ENCODE results near the gene FSD1L.

The FSD1L gene

DNA sequence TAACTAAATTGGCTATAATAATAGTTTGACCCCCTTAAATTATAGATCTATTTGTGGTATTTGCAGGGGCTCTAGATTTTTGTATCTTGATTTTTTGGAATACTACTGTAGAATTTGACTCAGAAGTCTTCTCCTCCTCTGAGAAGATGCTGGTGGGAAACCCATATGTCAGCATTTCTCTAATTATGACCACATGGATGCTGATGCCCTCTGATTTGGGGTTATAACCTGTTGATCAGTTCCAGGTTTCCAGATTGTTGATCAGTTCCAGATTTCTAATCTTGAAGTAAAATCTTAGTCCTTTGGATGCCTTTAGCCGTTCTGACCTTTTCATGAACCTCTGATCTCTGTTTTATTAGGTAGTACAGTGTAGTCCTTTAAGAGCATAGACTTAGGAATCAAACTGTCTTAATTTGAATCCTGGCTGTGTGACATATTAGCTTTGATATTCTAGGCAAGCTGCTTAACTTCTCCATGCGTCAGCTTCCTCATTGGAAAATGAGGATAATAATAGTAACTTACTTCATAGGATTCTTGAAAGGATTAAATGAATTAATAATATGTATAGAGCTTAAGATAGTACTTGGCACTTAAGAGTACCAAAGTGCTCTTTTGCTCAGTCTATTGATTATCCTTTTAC, 8.1 kb downstream of the FSD1L start:
- Histone ChIP-seq H3K27ac (ENCODE audit: low read depth, low read length) (no peak overlapping the region), H3K79me2 (ENCODE audit: control insufficient read depth, insufficient read depth, low read length, unreplicated experiment) (peaks cover 92% of the 10 kb centered on the region), H3K4me3 (ENCODE audit: low read depth, low read length) (no peak overlapping the region), H3K36me3 (ENCODE audit: insufficient read depth, low read length) (peaks cover 18% of the 10 kb centered on the region), H2AFZ (ENCODE audit: low read length, unreplicated experiment) (no peak overlapping the region), H3K27me3 (ENCODE audit: insufficient read depth, low read length) (no peaks in the 10 kb centered on the region), H3K4me1 (ENCODE audit: control insufficient read depth, insufficient read depth, low read length, unreplicated experiment) (no peaks in the 10 kb centered on the region)

DNA sequence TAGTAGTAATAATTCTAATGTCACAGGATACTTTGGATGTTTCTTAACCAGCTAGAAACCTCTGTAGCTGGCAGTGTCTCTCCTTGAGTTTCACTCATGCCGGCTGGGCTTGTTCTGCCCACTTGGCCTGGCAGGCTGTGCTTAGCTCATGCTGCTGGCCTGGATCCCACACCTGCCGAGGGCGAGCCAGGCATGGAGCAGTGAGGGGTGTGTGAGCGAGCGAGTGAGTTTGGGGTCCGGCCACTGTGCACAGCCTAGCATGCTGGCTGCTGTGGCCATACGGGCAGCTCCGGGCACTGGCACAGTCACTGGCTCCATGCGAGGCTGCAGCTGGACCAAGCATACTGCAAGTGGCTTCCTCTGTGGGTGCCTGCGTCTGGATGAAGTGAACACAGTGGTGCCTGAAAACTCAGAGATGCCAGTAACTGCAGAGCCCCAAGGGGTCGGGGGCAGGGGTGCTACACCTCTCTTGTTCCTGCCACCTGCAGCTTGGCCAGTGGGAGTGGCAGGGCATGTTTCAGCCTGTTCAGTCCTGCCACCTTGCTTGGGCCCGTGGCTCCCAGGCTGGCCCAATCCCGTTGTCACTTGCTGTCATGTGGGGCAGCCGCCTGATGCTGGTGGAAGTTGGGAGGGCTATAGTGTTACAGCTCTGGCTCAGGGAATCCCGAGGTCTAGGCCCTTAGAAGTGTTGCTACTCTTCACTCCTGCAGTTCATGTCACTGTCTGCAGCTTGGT, 9.9 kb downstream of the FSD1L start:
- H3K27me3 ChIP-seq (ENCODE audit: insufficient read depth, low read length) = no peaks in the 10 kb centered on the region
- no peaks in the 10 kb centered on the region for H3K4me1 ChIP-seq (ENCODE audit: control insufficient read depth, insufficient read depth, low read length, unreplicated experiment)
- H3K79me2 ChIP-seq (ENCODE audit: control insufficient read depth, insufficient read depth, low read length, unreplicated experiment) = peaks cover 86% of the 10 kb centered on the region
- peaks cover 18% of the 10 kb centered on the region for H3K36me3 ChIP-seq (ENCODE audit: insufficient read depth, low read length)
- no peak overlapping the region for H2AFZ ChIP-seq (ENCODE audit: low read length, unreplicated experiment)
- no peak overlapping the region for H3K27ac ChIP-seq (ENCODE audit: low read depth, low read length)
- no peak overlapping the region for H3K4me3 ChIP-seq (ENCODE audit: low read depth, low read length)

DNA sequence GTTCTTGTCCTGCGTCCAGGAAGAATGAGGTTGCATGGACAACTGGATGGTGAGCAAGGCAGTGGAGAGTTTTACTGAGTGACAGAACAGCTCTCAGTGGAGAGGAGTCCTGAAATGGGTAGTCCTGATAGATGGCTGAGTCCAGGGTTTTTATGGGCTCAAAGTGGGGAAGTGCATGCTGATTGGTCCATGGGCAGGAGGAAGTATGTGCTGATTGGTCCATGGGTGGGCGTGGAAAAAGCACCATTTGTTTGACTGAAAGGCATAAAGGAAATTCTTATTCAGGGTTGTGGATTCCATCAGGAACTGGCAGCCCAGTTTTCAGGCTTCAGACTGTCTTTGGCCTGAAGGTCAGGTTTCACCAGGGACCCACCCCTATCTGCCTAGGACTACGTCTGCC, 10.6 kb downstream of the FSD1L start:
- Histone ChIP-seq H3K27ac (ENCODE audit: low read depth, low read length) (no peak overlapping the region), H3K27me3 (ENCODE audit: insufficient read depth, low read length) (no peaks in the 10 kb centered on the region), H3K36me3 (ENCODE audit: insufficient read depth, low read length) (peaks cover 18% of the 10 kb centered on the region), H2AFZ (ENCODE audit: low read length, unreplicated experiment) (no peak overlapping the region), H3K79me2 (ENCODE audit: control insufficient read depth, insufficient read depth, low read length, unreplicated experiment) (peaks cover 82% of the 10 kb centered on the region), H3K4me3 (ENCODE audit: low read depth, low read length) (no peak overlapping the region), H3K4me1 (ENCODE audit: control insufficient read depth, insufficient read depth, low read length, unreplicated experiment) (no peaks in the 10 kb centered on the region)

DNA sequence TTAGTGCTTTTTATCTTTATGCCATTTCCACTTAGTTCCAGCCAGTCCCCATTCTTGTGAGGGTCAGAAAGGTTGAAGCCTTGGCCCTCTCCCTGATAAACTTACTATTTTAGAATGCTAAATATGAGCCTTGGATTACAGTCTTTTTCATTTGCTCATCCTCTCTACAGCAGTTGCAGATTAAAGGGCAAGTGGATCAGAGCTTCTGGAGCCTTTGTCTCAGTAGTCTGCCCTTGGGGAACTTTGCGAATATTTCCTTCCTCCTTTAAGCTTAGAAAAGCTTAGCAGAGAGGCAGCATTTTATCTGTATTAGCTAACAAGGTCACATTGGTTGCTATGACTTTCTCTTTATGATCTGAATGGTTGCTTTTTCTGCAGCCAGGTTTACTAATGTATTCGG, 11.5 kb downstream of the FSD1L start:
- H3K27me3 ChIP-seq (ENCODE audit: insufficient read depth, low read length) = no peaks in the 10 kb centered on the region
- H3K4me3 ChIP-seq (ENCODE audit: low read depth, low read length) = no peak overlapping the region
- H2AFZ ChIP-seq (ENCODE audit: low read length, unreplicated experiment) = no peak overlapping the region
- peaks cover 25% of the 10 kb centered on the region for H3K36me3 ChIP-seq (ENCODE audit: insufficient read depth, low read length)
- H3K79me2 ChIP-seq (ENCODE audit: control insufficient read depth, insufficient read depth, low read length, unreplicated experiment) = peaks cover 74% of the 10 kb centered on the region
- no peaks in the 10 kb centered on the region for H3K4me1 ChIP-seq (ENCODE audit: control insufficient read depth, insufficient read depth, low read length, unreplicated experiment)
- H3K27ac ChIP-seq (ENCODE audit: low read depth, low read length) = no peak overlapping the region

DNA sequence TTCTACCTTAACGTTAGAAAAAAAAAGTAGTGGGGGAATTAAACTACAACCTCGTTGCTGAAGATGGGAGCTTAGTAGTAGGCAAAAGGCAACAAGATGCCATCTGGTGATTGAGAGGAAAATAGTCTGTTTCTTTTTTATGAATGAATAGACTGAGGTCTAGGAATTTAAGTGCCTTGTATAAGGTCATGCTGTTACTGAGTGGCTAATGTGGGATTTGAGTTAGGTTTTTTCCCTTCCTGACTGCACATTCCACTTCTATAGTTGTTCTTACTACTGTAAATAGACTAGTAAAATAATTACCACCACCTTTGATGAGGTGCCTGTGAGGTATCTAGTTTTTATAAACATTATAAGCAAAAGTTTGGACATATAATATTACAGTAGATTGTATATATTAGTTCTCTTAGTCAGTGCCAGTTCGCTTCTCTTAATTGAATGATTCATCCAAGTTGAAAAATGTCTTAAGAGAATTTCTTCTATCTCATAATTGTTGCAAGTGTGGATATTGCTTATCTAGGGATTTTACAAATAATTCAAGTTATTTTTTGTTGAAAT, 19.1 kb downstream of the FSD1L start:
- Histone ChIP-seq H3K4me1 (ENCODE audit: control insufficient read depth, insufficient read depth, low read length, unreplicated experiment) (no peaks in the 10 kb centered on the region), H3K27me3 (ENCODE audit: insufficient read depth, low read length) (no peaks in the 10 kb centered on the region), H3K79me2 (ENCODE audit: control insufficient read depth, insufficient read depth, low read length, unreplicated experiment) (peaks cover 2% of the 10 kb centered on the region), H3K4me3 (ENCODE audit: low read depth, low read length) (no peak overlapping the region), H2AFZ (ENCODE audit: low read length, unreplicated experiment) (no peak overlapping the region), H3K27ac (ENCODE audit: low read depth, low read length) (no peak overlapping the region), H3K36me3 (ENCODE audit: insufficient read depth, low read length) (peaks cover 47% of the 10 kb centered on the region)

DNA sequence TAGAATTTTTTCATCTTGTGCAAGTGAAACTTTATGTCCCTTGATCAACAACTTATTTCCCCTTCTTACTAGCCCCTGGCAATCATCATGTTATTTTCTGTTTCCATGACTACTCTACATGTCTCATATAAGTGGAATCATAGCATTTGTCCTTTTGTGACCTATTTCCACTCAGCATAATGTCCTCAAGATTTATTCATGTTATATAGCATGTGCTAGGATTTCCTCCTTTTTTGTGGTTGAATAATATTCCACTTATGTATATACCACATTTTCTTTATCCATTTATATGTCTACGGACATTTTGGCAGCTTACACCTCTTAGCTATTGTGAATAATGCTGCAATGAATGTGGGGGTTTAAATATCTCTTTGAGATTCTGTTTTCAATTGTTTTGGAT, 21.0 kb downstream of the FSD1L start:
- H3K4me1 ChIP-seq (ENCODE audit: control insufficient read depth, insufficient read depth, low read length, unreplicated experiment) = no peaks in the 10 kb centered on the region
- peaks cover 45% of the 10 kb centered on the region for H3K36me3 ChIP-seq (ENCODE audit: insufficient read depth, low read length)
- no peak overlapping the region for H2AFZ ChIP-seq (ENCODE audit: low read length, unreplicated experiment)
- no peaks in the 10 kb centered on the region for H3K27me3 ChIP-seq (ENCODE audit: insufficient read depth, low read length)
- H3K27ac ChIP-seq (ENCODE audit: low read depth, low read length) = no peak overlapping the region
- H3K79me2 ChIP-seq (ENCODE audit: control insufficient read depth, insufficient read depth, low read length, unreplicated experiment) = no peaks in the 10 kb centered on the region
- H3K4me3 ChIP-seq (ENCODE audit: low read depth, low read length) = no peak overlapping the region

DNA sequence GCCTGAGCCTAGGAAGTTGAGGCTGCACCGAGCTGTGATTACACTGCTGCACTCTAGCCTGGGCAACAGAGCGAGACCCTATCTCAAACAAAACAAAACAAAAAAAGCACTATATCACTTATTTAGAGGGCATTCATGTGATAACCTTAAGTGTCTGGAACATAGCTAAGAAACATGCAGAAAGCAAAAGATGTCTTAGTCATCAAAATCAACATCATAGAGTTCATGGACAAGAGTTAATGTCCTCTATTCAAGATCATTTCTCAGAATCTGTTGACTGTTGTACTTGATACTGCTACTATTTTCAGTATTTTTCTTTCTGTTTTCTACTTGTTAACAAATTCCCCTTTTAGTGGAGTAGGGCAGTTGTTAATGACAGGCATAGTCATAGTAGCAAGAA, 25.4 kb downstream of the FSD1L start:
- no peak overlapping the region for H2AFZ ChIP-seq (ENCODE audit: low read length, unreplicated experiment)
- H3K27ac ChIP-seq (ENCODE audit: low read depth, low read length) = no peak overlapping the region
- no peaks in the 10 kb centered on the region for H3K4me1 ChIP-seq (ENCODE audit: control insufficient read depth, insufficient read depth, low read length, unreplicated experiment)
- peaks cover 14% of the 10 kb centered on the region for H3K36me3 ChIP-seq (ENCODE audit: insufficient read depth, low read length)
- H3K27me3 ChIP-seq (ENCODE audit: insufficient read depth, low read length) = no peaks in the 10 kb centered on the region
- H3K4me3 ChIP-seq (ENCODE audit: low read depth, low read length) = no peak overlapping the region
- H3K79me2 ChIP-seq (ENCODE audit: control insufficient read depth, insufficient read depth, low read length, unreplicated experiment) = no peaks in the 10 kb centered on the region

DNA sequence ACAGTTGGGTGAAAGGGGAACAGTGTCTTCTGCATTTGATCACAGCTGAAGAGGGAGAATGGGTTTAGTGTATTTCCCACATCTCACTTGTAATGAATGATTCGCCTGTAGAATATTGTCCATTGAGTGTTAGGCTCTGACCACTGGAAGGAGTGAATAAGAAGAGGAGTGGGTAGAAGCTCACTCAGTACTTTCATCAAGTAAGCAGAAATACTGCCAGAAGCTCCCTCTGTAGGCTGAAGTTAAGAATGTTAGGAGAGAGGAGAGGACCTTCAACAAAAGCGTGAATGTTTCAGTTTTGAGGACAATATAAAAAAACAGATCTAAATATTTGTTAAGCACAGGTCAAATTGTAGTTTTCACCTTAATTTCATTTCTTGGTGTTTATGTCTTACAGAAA, 27.5 kb downstream of the FSD1L start:
- H3K79me2 ChIP-seq (ENCODE audit: control insufficient read depth, insufficient read depth, low read length, unreplicated experiment) = no peaks in the 10 kb centered on the region
- H3K27me3 ChIP-seq (ENCODE audit: insufficient read depth, low read length) = no peaks in the 10 kb centered on the region
- no peak overlapping the region for H3K27ac ChIP-seq (ENCODE audit: low read depth, low read length)
- no peak overlapping the region for H2AFZ ChIP-seq (ENCODE audit: low read length, unreplicated experiment)
- H3K36me3 ChIP-seq (ENCODE audit: insufficient read depth, low read length) = no peaks in the 10 kb centered on the region
- no peak overlapping the region for H3K4me3 ChIP-seq (ENCODE audit: low read depth, low read length)
- H3K4me1 ChIP-seq (ENCODE audit: control insufficient read depth, insufficient read depth, low read length, unreplicated experiment) = no peaks in the 10 kb centered on the region

DNA sequence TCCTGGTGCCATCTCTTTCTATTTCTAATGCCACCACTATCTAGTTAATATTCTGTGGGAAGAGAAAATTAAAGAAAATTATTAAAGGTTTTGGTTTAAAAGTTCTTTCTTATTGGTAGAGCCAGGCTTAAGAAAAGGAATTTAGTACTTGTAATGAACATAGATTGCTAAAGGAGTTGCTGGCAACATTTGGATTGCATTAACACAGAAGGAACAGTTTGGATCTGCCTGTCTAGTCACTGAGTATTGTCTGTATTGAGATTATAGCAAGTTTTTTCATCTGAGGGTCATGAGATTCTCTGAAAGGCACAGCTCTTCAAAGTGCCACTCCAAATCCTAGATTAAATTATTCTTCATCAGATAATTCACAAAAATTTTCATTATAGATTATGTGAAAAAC, 32.0 kb downstream of the FSD1L start:
- Histone ChIP-seq H2AFZ (ENCODE audit: low read length, unreplicated experiment) (no peak overlapping the region), H3K36me3 (ENCODE audit: insufficient read depth, low read length) (no peaks in the 10 kb centered on the region; the same call in 1 of the 2 replicates), H3K79me2 (ENCODE audit: control insufficient read depth, insufficient read depth, low read length, unreplicated experiment) (no peaks in the 10 kb centered on the region), H3K4me1 (ENCODE audit: control insufficient read depth, insufficient read depth, low read length, unreplicated experiment) (no peaks in the 10 kb centered on the region), H3K27ac (ENCODE audit: low read depth, low read length) (no peak overlapping the region), H3K4me3 (ENCODE audit: low read depth, low read length) (no peak overlapping the region), H3K27me3 (ENCODE audit: insufficient read depth, low read length) (no peaks in the 10 kb centered on the region)

DNA sequence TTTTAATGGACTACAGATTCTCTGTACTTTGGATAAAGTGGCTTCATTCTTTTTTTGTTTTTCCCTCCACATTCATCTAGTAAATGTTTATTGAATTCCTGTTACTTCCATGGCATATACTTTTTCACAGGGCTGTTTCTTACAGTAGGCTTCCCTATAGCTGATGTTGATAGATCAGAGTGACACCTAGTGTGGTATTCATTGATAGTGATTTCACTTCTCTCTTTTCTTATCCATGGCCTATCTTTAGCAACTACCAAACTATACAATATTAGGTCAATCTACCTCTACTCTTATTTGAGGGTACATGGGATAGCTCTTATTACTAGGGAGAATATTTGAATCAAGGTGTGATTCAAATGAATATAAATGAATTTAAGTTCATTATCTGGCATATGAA, 35.8 kb downstream of the FSD1L start:
- Histone ChIP-seq H3K79me2 (ENCODE audit: control insufficient read depth, insufficient read depth, low read length, unreplicated experiment) (no peaks in the 10 kb centered on the region), H3K27me3 (ENCODE audit: insufficient read depth, low read length) (no peaks in the 10 kb centered on the region), H3K4me3 (ENCODE audit: low read depth, low read length) (no peak overlapping the region), H3K27ac (ENCODE audit: low read depth, low read length) (no peak overlapping the region), H3K4me1 (ENCODE audit: control insufficient read depth, insufficient read depth, low read length, unreplicated experiment) (no peaks in the 10 kb centered on the region), H3K36me3 (ENCODE audit: insufficient read depth, low read length) (peaks cover 8% of the 10 kb centered on the region; the same call in 1 of the 2 replicates), H2AFZ (ENCODE audit: low read length, unreplicated experiment) (no peak overlapping the region)

DNA sequence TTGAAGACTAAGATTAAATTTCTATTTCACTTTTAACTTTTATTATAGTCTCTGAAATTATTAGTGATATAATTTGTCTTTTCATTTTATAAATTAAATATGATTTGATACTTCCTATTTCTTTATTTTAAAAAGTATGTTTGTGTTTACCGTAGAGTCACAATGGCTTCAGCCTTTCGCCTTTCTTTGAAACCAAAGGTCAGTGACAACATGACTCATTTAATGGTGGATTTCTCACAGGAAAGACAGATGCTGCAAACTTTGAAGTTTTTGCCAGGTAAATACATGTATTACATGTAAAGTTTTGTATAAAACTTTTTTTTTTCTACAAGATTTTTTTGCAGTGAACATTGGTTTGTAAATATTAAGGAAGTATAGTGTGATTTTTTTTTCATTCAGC, 36.4 kb downstream of the FSD1L start:
- Histone ChIP-seq H3K79me2 (ENCODE audit: control insufficient read depth, insufficient read depth, low read length, unreplicated experiment) (no peaks in the 10 kb centered on the region), H3K4me3 (ENCODE audit: low read depth, low read length) (no peak overlapping the region), H2AFZ (ENCODE audit: low read length, unreplicated experiment) (no peak overlapping the region), H3K27me3 (ENCODE audit: insufficient read depth, low read length) (no peaks in the 10 kb centered on the region), H3K36me3 (ENCODE audit: insufficient read depth, low read length) (peaks cover 8% of the 10 kb centered on the region; the same call in 1 of the 2 replicates), H3K4me1 (ENCODE audit: control insufficient read depth, insufficient read depth, low read length, unreplicated experiment) (no peaks in the 10 kb centered on the region), H3K27ac (ENCODE audit: low read depth, low read length) (no peak overlapping the region)

All from ACC112 (cell line).